Endodermal cell (in vitro differentiated cells): ENCODE results near the gene EIF4EBP3. TPM values are rescaled to one million over a fixed set of nuclear protein-coding genes. Genes with fewer than 3 reads are reported as not detected.
A peak's percentile ranks its signal among the peaks of the same experiment; 100 is the strongest.

ENCODE experiments used
- DNase-seq: peaks from one replicate; pipeline ENCODE4 v3.0.0-alpha.2; 2017
- H3K27ac ChIP-seq: 2 replicates; pipeline ENCODE4 v1.5.1; 2013; ENCODE audit warnings: mild to moderate bottlenecking, low read depth, low read length, moderate library complexity
- H3K27me3 ChIP-seq: 2 replicates; pipeline ENCODE4 v1.6.1; 2013; ENCODE audit warnings: mild to moderate bottlenecking, low read length, moderate library complexity; ENCODE audit not compliant: insufficient read depth, control insufficient read depth, poor library complexity, severe bottlenecking
- H3K36me3 ChIP-seq: 2 replicates; pipeline ENCODE4 v1.7.0; 2013; ENCODE audit warnings: mild to moderate bottlenecking, low read length, moderate library complexity; ENCODE audit not compliant: control insufficient read depth, insufficient read depth
- H3K4me1 ChIP-seq: one replicate; pipeline ENCODE4 v1.7.0; 2013; ENCODE audit warnings: low read length; ENCODE audit not compliant: control insufficient read depth, insufficient read depth
- H3K4me3 ChIP-seq: 2 replicates; pipeline ENCODE4 v1.5.1; 2013; ENCODE audit warnings: mild to moderate bottlenecking, low read length, moderate library complexity
- H3K9ac ChIP-seq: 2 replicates; pipeline ENCODE4 v1.6.1; 2013; ENCODE audit warnings: mild to moderate bottlenecking, low read length, moderate library complexity; ENCODE audit not compliant: poor library complexity, severe bottlenecking; ENCODE audit errors: extremely low read depth
- H3K9me3 ChIP-seq: 2 replicates; pipeline ENCODE4 v1.6.1; 2013; ENCODE audit warnings: mild to moderate bottlenecking, low read length, moderate library complexity; ENCODE audit not compliant: control insufficient read depth
- H3K27ac Mint-ChIP-seq: 2 replicates; pipeline ENCODE4 v1.8.0; 2020; ENCODE audit warnings: mixed read lengths
- H3K27me3 Mint-ChIP-seq: 2 replicates; pipeline ENCODE4 v1.8.0; 2021; ENCODE audit warnings: mild to moderate bottlenecking, mixed read lengths; ENCODE audit not compliant: insufficient read depth
- H3K36me3 Mint-ChIP-seq: 2 replicates; pipeline ENCODE4 v1.8.0; 2020; ENCODE audit warnings: low read depth, mixed read lengths
- H3K4me1 Mint-ChIP-seq: 2 replicates; pipeline ENCODE4 v1.8.0; 2020; ENCODE audit warnings: mixed read lengths
- H3K4me3 Mint-ChIP-seq: 2 replicates; pipeline ENCODE4 v1.8.0; 2020; ENCODE audit warnings: mild to moderate bottlenecking, moderate library complexity, mixed read lengths
- H3K9me3 Mint-ChIP-seq: 2 replicates; pipeline ENCODE4 v1.8.0; 2020; ENCODE audit warnings: mild to moderate bottlenecking, mixed read lengths
- CTCF ChIP-seq: fragments of 200-600 bp; sonication (generic); conservative IDR thresholded peaks from 2 replicates; pipeline ENCODE4 v1.5.0; 2021; ENCODE audit warnings: antibody characterized with exemption, mild to moderate bottlenecking
- WGBS, 2 experiments: methylation state at CpG; one replicate each; pipeline versions ENCODE4 v1.1.5 to v1.1.7; 2013; ENCODE audit warnings: missing lambda C conversion rate in 2 of 2, mixed read lengths in 1 of 2; ENCODE audit not compliant: insufficient coverage in 1 of 2, insufficient read length in 1 of 2; 5-methylcytosine and 5-hydroxymethylcytosine counted together
- total RNA-seq, 2 donors: library from RNA; stranded (reverse); fragmentation: NEBNext Ultra II Directional in 1 of 2; extraction: Animal tissue kit (Norgen Biotek cat#: 25700) in 1 of 2; gene quantifications; 2 replicates in 1 of 2; 3 replicates in 1 of 2; pipeline ENCODE4 v1.2.1, GENCODE V29; 2021

Gene EIF4EBP3
- total RNA-seq, 2 donors from 2014 or later = 5.1 to 6.3 TPM

GRCh38 chr5:140565780-140566095 is 18.3 kb downstream of the EIF4EBP3 start:
- H3K4me3 ChIP-seq = peak overlapping the region; percentile 93
- DNase-seq = no peak
- Mint-ChIP-seq H3K9me3 (no peaks in the 10 kb centered on the region), H3K4me1 (peaks cover 17% of the 10 kb centered on the region), H3K27me3 (no peaks in the 10 kb centered on the region), H3K27ac (peak overlapping the region; percentile 8), H3K4me3 (peak overlapping the region; percentile 99), H3K36me3 (peaks cover 20% of the 10 kb centered on the region)
- TF ChIP-seq CTCF = no peak
- H3K27ac ChIP-seq = no peak overlapping the region
- no peaks in the 10 kb centered on the region for H3K27me3 ChIP-seq
- H3K9ac ChIP-seq = no peak overlapping the region
- peaks cover 34% of the 10 kb centered on the region for H3K36me3 ChIP-seq
- peaks cover 14% of the 10 kb centered on the region for H3K4me1 ChIP-seq
- no peaks in the 10 kb centered on the region for H3K9me3 ChIP-seq
- 87 to 88% methylated on average over 4 of the region's 4 CpGs for WGBS, 2 experiments

- Histone ChIP-seq H3K9ac (no peak overlapping the region), H3K4me1 (peaks cover 14% of the 10 kb centered on the region), H3K4me3 (no peak overlapping the region), H3K27ac (no peak overlapping the region), H3K36me3 (peaks cover 29% of the 10 kb centered on the region), H3K27me3 (no peaks in the 10 kb centered on the region), H3K9me3 (no peaks in the 10 kb centered on the region)
- 93 to 94% methylated on average over 3 to 5 of the region's 5 CpGs for WGBS, 2 experiments
- Mint-ChIP-seq H3K4me1 (peaks cover 17% of the 10 kb centered on the region), H3K36me3 (peaks cover 20% of the 10 kb centered on the region), H3K27me3 (no peaks in the 10 kb centered on the region), H3K4me3 (no peak overlapping the region), H3K27ac (no peak overlapping the region), H3K9me3 (no peaks in the 10 kb centered on the region)
- TF ChIP-seq CTCF = no peak
- DNase-seq = no peak
Observed at GRCh38 chr5:140566665-140567064, 19.2 kb downstream of the EIF4EBP3 start.

GRCh38 chr5:140567136-140567818 is 19.8 kb downstream of the EIF4EBP3 start:
- 95 to 98% methylated on average over 12 to 22 of the region's 22 CpGs for WGBS, 2 experiments
- peaks cover 17% of the 10 kb centered on the region for H3K4me1 Mint-ChIP-seq
- no peak overlapping the region for H3K27ac Mint-ChIP-seq
- no peak for TF ChIP-seq CTCF
- peaks cover 20% of the 10 kb centered on the region for H3K36me3 Mint-ChIP-seq
- no peaks in the 10 kb centered on the region for H3K9me3 Mint-ChIP-seq
- Histone ChIP-seq H3K36me3 (peaks cover 29% of the 10 kb centered on the region), H3K9me3 (no peaks in the 10 kb centered on the region), H3K9ac (no peak overlapping the region), H3K4me3 (no peak overlapping the region), H3K27me3 (no peaks in the 10 kb centered on the region), H3K27ac (no peak overlapping the region), H3K4me1 (peaks cover 14% of the 10 kb centered on the region)
- H3K27me3 Mint-ChIP-seq = no peaks in the 10 kb centered on the region
- H3K4me3 Mint-ChIP-seq = no peak overlapping the region
- no peak for DNase-seq
